ENCODE data around the gene WNT7B.

Gene WNT7B

GRCh38 chr22:45976254-45977002, 534 bp downstream of the WNT7B start:
- no peak for TF ChIP-seq GATA3 (IDR thresholded peaks at IDR 0.05; ENCODE audit: low read depth, low read length)
- TF ChIP-seq GATA2 (IDR thresholded peaks at IDR 0.05; ENCODE audit: low read depth, low read length): no peak

- TF ChIP-seq GATA3 (IDR thresholded peaks at IDR 0.05; ENCODE audit: low read depth, low read length) (no peak), GATA2 (IDR thresholded peaks at IDR 0.05; ENCODE audit: low read depth, low read length) (no peak)
These were observed 1.5 kb downstream of the WNT7B start for GRCh38 chr22:45975164-45976161.

GRCh38 chr22:45974498-45974897, 2.5 kb downstream of the WNT7B start:
- no peak for TF ChIP-seq GATA2 (IDR thresholded peaks at IDR 0.05; ENCODE audit: low read depth, low read length)
- no peak for TF ChIP-seq GATA3 (IDR thresholded peaks at IDR 0.05; ENCODE audit: low read depth, low read length)

- TF ChIP-seq GATA2 (IDR thresholded peaks at IDR 0.05; ENCODE audit: low read depth, low read length) (no peak), GATA3 (IDR thresholded peaks at IDR 0.05; ENCODE audit: low read depth, low read length) (no peak)
These were observed 4.1 kb downstream of the WNT7B start for GRCh38 chr22:45972889-45973253.

DNA sequence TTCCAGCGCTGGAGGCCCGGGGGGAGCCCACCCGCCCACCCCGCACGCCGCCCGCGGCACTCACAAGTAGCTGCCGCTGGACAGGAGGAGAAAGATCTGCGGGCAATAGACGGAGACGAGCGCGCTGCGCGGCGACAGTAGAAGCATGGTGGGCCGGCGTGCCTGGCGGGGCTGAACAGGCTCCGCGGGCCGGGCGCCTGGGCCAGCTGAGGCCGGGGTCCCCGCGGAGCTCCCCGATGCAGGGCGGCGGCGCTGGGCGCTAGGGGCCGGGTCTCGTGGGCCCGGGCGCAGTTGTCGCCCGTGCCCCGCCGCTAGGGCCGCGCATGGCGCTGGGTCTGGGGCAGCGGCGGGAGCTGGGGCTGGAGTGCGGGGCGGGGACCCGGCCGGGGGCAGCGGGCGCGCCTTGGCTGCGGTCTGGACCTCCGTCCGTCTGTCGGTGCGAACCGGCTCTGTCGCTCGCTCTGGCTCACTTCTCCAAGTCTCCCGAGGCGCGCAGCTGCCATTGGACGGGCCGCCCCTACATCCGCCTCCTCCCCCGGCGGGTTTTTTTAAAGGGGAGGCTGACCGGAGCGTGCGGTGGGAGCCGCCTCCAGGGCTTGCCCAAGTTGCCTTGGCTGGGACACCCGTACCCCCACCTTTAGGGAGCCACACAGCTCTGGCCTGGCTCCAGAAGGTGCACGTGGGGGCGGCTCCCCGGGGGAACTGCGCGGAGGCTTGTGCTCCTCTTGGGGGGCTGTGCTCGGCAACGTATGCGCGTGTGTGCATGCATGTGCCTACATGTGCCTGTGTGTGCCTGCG, 4.7 kb downstream of the WNT7B start:
- TF ChIP-seq GATA2 (IDR thresholded peaks at IDR 0.05; ENCODE audit: low read depth, low read length) (no peak), GATA3 (IDR thresholded peaks at IDR 0.05; ENCODE audit: low read depth, low read length) (no peak)

DNA sequence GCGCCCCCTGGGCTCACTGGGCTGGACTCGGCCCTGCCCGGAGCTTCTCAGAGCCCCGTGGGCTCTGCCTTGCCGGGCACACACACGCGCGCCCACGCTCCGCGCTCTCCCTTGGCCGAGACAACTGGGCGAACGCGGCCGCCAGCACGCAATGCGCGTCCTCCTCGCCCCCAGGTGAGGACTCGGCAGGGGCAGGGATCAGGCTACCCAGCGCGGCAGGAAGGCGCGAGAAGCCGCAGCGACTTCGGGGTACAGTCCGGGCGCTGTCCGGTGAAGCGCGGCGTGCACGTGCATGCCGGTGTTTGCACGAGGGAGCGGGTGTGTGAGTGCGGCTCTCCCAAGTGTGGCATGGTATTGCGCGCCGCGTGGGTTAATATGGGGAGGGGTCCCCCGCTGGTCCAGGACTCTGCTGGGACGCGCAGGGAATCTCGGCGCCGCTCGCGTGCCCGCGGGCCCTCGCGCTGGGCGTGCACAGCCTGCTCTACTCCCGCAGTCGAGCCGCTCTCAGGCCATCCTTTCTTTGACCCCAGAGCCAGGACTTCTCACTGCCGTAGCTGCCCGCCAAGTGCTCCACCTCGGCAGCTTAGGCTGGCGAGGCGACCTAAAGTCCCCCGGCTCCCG, 5.4 kb downstream of the WNT7B start:
- TF ChIP-seq GATA2 (IDR thresholded peaks at IDR 0.05; ENCODE audit: low read depth, low read length) (no peak), GATA3 (IDR thresholded peaks at IDR 0.05; ENCODE audit: low read depth, low read length) (no peak)

DNA sequence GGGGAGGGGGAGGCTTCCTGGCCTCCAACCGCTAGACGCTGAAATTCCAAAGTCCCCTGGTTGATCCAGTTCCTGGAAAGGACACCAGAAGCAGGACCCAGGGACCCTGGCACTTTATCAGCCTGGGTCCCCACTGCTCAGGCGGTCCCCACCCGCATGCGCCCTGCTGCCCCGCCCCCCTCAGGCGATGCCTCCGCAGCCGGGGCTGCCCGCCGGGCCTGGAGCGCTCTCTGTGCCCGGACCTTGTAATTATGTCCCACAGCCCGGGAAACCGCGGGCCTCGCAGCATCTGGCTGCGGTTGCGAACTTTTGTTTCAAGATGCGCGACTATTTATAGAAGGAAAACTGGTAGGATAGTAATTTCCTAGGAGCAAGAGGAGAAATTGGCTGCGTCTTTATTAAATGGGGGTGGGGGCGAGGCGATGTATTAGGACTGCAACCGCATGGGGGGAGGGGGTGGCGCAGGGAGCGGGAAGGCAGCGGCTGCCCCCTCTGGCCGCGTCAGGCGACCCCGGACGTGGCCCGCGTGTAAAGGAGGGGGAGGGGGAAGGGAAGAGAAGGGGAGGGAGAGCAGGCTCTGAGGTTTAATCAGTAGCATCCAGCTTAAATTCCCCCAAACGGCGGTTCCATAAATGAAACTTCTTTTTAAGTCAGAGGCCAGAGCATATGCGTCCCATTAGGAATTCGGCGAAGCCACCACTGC, 6.1 kb downstream of the WNT7B start:
- TF ChIP-seq GATA3 (IDR thresholded peaks at IDR 0.05; ENCODE audit: low read depth, low read length) (no peak), GATA2 (IDR thresholded peaks at IDR 0.05; ENCODE audit: low read depth, low read length) (no peak)

DNA sequence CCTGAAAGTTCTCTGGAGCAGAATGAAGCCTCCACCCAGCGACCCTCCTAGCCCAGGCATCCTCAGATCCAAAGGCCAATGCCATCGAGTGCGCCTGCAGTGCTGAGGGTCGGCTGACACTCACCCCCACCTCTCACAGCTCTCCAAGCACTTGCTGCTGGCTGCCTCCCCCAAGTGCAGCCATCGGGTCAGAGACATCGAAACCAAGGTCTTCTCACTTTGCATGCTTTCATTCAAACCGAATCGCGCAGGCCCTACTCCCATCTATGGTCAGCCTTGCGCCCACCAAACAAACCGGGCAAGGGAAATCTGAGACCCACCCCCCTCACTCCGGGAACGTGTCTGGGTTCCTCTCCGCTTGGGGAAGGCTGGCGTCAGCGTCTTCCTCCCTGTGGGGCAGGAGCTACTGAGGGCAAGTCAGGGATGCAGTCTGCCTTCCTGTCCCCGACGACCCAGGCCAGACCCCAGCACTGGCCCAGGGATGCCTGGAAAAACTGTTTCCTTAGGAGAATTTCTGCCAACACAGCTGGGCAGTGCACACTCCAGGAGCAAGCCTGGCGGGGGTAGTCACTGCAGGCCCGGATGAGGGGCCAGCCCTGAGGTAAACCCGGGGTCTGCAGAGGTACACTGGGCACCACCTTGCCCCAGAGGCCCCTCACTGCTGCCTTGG, 7.0 kb downstream of the WNT7B start:
- no peak for TF ChIP-seq GATA2 (IDR thresholded peaks at IDR 0.05; ENCODE audit: low read depth, low read length)
- no peak for TF ChIP-seq GATA3 (IDR thresholded peaks at IDR 0.05; ENCODE audit: low read depth, low read length)

- TF ChIP-seq GATA2 (IDR thresholded peaks at IDR 0.05; ENCODE audit: low read depth, low read length) (no peak), GATA3 (IDR thresholded peaks at IDR 0.05; ENCODE audit: low read depth, low read length) (no peak)
These were observed 7.6 kb downstream of the WNT7B start for GRCh38 chr22:45969414-45969799.

DNA sequence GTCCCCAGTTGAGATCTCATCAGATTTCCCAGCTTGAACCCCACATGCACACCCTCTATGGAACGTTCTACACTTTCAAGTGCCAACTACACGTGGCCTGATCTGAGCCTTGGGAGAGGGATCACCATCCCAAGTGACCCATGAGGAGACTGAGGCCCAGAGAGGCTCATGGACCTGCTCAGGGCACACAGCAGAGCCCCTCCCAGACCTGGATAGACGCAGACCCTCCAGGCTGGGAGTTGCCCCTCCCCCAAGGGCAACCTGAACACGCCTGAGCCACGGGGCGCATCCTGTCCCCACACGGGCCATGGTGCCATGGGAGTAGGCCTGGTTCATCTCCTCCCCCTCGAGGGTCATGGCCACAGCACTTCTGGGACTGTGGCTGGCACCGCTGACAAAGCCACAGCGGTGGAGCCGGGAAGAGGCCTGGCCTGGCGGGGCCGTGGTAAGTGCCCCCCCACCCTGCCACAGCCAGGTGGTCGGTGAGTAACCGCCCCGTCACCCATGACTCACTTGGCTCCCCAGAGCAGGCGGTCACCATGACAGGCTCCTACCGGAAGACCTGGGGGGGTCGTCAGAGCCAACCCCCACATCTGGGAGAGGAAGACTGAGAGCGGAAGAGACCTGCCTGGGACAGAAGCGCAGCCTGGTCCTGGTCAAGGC, 8.1 kb downstream of the WNT7B start:
- TF ChIP-seq GATA3 (IDR thresholded peaks at IDR 0.05; ENCODE audit: low read depth, low read length) (no peak), GATA2 (IDR thresholded peaks at IDR 0.05; ENCODE audit: low read depth, low read length) (no peak)

DNA sequence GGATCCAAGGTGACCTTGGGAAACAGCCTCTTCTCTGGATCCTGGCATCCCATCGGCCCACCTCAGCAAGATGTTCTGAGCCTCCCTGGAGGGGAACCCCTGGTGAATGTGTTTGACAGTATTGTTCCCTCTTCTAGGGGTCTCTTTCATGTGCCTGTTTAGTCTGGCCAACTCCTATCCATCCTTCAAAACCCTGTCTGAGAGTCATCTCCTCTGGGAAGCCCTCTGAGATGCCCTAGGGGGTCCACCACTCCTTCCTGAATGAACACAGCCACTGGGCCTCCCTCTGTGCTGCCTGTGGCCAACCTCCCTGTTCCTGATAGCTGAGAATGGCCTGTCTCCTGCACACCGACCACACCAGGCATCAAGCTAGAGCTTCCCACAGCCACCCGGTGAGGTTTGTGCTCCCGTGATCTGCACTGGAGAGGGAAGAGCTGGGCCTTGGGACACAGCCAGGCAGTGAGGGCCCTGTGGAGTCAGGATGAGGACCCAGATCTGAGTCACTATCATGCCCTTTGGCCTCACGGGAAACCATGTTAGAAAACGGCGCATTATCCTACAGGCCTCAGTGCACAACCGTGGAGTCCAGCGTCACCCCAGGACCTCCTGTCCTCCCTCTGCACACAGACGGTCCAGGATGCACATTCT, 8.8 kb downstream of the WNT7B start:
- TF ChIP-seq GATA2 (IDR thresholded peaks at IDR 0.05; ENCODE audit: low read depth, low read length) (no peak), GATA3 (IDR thresholded peaks at IDR 0.05; ENCODE audit: low read depth, low read length) (no peak)

All from SH-SY5Y (cell line).